GM21447 (cell line): ENCODE results near the gene KDM4B.

Experiments
- ATAC-seq: cut with Tn5 transposase; IDR thresholded peaks from one replicate; pipeline ENCODE4 v1.9.1; 2021; ENCODE audit not compliant: unreplicated experiment

Gene KDM4B

GRCh38 chr19:5048727-5049553 is 80.0 kb downstream of the KDM4B start:
- ATAC-seq, result no peak

DNA sequence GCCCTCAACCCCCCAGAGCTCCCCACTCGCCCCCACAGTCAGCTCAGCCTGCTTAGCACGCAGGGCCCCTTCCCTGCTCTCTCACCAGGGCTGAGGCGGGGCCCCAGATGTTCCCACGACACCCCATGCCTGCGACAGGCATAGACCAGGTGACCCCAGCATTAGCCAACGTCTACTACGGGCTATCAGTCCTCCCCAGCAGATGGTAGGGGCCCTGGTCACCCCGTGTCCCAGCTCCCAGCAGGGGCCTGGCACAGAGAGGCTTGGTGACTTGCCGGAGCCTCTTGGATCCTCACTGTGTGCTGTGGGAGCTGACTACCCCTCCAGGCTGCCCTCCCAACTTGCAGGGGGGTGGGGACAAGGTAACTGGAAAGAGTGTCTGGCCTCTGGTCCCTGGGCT is 80.6 kb downstream of the KDM4B start:
- no peak for ATAC-seq

DNA sequence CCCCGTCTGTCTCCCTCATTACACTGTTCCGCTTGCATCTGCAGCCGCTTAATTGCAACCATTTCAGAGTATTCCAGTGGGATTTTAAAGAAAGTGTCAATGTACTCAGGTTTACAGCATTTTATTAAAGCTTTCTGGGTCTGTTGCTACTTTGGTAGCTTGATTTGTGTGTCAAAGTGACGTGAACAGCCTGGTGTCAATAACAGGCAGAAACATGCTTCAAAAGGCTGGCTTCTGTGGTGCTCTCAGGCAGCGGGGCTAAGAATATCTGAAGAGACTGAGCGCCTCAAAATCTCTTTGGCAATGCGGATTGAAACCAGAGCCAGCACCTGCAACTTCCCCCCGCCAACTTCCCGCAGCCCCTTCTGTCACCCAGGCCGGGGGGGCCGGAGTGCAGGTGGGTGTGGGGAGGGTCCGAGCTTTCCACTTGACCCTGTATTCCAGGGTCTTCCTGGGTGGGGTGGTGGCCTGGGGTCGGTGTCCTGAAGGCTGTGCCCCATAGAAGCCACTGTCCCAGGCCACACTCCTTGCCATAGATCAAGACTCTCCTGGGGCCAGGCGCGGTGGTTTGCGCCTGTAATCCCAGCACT is 81.2 kb downstream of the KDM4B start:
- no peak for ATAC-seq

- ATAC-seq, result no peak
Measured at GRCh38 chr19:5050905-5051304, 82.0 kb downstream of the KDM4B start.

DNA sequence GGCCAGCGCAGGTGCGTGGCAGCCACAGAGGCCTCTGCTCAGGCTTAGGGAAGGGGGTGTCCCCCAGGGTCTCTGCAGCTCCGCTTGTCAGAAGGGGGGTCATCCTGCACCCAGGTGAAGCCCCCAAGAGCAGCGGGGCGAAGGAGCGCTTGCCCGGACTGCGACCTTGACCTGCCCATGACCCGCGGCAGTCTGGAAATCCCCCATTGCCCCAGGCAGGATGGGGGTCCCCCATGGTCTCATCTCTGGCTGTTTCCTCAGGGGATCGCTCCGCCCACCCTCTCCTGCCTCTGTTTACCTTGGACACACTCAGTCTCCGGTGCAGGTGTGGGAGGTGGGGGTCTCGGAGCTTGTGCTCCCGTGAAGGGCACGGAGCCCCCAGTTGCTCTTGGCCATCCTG is 82.7 kb downstream of the KDM4B start:
- ATAC-seq, result no peak

GRCh38 chr19:5052515-5052914 is 83.6 kb downstream of the KDM4B start:
- no peak for ATAC-seq

DNA sequence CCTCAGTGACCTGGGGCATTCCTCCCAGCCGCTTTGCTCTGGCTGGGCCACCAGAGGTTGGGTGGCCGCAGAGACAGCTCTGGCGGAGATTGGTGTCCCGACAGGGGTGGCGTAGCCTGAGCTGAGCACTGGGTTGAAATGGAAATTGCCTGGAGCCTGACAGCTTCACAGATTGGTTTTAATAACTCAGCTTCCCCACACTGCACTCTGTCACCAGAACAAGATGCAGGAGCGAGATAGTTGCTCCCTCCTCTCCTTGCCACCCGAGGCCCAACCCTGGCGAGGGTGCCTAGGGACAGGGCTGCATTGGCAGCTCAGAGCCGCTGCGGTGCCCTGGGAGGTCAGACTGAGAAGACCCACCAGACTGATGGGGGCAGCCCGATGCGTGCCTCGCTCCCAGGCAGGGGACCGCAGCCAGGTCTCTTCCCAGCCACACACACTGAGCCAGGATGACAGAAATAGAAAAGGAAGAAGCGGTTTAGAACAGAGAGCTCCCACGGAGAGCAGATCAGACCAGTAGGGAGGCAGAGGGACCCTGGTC is 84.1 kb downstream of the KDM4B start:
- ATAC-seq, result no peak

DNA sequence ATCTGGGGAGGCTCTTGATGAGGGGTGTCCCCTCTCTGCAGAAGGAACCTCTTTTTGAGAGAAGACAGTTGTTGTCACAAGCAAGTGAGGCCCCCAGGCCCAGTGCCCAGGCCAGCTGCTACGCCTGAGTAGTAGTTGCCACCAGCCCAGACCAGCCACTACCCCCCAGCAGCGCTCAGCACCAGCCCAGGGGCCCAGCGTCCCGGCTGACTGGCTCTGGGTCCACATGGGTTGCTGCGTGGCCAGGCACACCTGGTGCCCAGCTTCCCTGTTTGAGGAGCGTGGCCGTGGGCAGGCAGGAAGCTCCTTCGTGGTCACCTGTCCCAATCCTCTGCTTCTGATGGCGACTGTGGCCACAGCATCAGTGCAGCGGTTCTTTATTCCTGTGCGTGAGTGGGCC is 84.7 kb downstream of the KDM4B start:
- ATAC-seq, result no peak

DNA sequence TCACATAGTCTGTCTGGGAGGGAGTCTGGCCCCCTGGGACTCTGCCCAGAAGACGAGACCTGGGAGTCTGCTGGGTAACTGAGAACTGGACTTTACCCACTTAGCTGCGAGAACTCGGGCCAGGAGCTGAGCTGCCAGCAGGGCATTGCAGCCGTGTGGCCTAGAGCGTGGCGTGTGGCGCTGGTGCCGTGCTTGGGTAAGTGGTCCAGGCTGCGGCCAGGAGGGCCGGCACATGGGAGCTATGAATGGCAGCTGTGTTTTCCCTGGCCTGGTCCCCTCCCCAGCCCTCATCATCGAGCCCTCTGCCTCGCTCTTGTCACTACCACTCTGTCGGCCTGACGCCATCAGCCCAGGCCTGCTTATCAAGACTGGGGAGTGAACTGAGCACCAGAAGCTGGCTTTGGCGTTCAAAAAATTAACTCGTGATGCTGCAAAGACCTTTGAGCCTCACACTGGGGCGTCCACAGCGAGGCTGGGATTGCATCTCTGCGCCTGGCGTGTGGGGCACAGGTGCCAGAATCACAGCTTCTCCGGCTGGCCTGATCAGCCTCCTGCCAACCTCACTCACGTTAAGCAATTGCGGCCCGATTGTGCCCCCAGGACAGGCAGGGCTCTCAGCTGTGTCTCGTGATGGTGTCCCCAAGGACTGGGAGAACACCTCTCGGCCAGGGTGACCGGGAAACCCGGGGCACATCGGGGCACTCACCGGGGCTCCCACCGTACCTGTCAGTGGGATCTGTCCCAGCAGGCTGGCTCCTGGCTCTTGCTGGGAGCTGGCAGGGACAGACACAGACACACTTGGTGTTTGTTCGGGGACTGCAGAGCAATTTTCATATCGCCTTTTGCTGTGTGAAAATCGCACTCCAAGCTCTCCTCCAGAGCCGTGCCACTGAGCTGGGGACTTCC is 85.9 kb downstream of the KDM4B start:
- ATAC-seq, result no peak

DNA sequence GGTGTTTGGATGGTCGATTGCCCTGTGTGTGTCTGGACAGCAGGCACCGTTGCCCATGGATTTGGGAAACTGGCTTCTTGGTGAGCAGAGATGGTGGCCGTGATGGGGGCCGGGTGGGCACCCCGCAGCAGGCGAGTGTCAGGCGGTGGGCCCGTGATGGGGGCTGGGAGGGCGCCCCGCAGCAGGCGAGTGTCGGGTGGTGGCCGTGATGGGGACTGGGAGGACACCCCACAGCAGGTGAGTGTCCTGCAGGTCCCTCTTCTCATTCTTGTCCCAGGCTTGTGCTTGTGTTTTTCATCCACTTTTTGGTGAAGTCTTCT is 86.5 kb downstream of the KDM4B start:
- no peak for ATAC-seq

GRCh38 chr19:5057860-5058259 is 88.9 kb downstream of the KDM4B start:
- ATAC-seq, result no peak

- ATAC-seq, result no peak
Measured at GRCh38 chr19:5058521-5059212, 89.8 kb downstream of the KDM4B start.

GRCh38 chr19:5059213-5059574 is 90.3 kb downstream of the KDM4B start:
- ATAC-seq, result no peak

DNA sequence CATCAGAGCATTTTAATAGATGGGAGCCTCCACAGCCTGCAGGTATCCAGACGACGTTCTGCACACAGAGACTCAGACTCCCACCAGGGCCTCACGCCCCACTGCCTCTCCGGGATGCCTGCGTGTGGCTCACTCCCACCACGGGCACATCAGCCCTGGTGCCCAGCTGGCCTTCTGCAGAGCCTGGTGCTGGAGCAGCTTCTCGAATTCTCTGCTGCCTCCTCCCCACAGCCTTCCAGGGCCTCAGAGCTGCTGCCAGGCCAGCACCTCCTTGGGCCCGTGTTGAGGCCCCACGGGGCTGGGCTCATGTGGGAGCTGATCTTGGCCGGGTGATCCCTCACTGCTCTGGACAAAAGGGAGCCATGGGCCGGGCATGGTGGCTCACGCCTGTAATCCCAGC is 90.9 kb downstream of the KDM4B start:
- ATAC-seq, result no peak

GRCh38 chr19:5062195-5062594 is 93.3 kb downstream of the KDM4B start:
- ATAC-seq, result no peak

DNA sequence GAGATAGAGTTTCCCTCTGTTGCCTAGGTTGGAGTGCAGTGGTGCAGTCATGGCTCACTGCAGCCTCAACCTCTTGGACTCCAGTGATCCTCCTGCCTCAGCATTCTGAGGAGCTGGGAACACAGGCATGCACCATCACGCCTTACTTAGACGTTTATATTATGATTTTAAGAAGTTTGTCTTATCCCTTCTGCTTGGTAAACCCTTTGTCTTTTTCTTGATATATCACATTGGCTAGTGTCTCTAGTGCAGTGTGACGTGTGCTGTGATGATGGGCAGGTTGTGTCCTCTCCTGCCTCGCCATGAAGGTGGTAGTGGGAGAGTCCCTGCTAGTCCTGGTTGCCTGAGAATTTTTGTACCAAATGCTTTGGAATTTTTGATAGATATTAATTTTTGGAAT is 93.9 kb downstream of the KDM4B start:
- ATAC-seq, result no peak

DNA sequence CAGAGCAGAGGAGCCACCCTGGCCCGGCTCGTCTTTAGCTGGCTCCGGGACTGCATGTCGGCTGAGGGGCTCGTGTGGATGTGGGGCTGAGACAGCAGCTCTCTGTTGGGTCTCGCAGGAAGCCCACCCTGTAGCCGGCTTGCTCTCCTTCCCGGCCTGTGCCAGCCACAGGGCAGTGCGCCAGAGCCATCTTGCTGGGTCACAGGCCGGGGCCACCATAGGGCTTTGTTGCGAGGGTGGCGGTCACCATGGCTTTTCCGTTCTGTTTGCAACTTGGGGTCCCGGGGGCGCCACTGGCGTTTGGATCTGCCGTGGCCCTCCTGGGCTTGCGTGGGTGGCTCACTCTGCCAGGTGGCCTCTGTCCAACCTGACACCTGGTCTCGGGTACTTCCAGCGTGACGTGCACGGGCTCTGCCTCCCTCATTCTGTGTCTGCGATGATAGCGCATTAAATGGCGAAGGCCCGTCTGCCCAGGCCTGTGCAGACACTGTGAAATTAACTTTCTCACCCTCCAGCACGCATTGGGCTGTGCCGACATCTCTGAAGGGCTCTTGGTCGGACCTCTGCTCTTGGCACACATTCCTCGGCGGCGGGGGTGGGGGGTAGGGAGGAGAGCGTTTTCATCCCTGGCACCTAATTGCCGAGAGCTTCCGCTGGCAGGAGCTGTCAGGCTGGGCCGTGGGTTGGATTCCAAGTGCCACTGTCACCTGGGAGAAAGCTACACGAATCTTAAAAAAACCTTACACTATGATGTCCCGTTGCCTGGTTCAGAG is 95.1 kb downstream of the KDM4B start:
- no peak for ATAC-seq

DNA sequence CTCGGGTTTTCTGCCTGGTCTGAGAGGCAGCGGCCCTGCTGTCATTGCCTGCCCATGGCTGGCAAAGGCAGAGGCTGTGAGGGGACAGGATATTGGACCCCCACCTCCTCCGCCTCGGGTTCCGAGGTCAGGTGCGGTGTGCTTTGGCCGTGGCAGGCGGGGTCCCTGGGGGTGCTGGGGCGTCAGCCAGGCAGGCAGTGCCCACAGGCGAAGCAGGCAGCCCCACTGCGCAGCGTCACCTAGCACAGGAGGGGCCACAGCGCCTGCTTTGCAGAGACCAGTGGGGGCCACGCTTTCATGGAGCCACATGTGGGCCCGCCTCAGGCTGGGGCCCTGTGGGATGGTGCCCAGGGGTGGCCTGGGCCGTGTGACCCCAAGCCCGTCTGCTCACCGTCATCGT is 96.0 kb downstream of the KDM4B start:
- no peak for ATAC-seq

DNA sequence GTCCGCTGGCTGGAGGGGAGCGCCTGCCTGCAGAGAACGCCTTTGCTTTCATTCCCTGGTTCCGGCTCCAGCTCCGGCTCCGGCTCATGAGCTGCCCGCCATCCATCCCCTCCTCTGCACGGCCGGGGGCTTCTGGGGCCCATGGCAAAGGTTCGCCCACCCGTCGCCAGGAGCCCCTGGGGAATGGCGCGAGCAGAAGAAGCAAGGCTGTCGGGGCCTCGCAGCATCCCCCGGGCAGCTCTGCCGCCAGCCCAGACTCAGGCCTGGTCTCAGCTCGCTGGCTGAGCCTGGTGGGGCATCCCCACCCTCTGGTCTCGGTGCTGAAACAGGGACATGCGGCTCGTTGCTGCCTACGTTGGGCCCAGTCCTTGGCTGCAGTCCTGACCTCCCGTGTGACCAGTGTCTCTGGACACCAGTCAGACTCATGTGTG is 96.8 kb downstream of the KDM4B start:
- no peak for ATAC-seq

- no peak for ATAC-seq
Measured at GRCh38 chr19:5066768-5067167, 97.9 kb downstream of the KDM4B start.
